Spleen (tissue), 7 donors: Measurements from ENCODE around the gene DUSP3.

ENCODE experiments used
- POLR2A ChIP-seq, 3 donors: fragments of 450-650 bp; IDR thresholded peaks; one replicate each; pipeline ENCODE4 v1.5.1; 2017; ENCODE audit warnings: antibody characterized with exemption in 3 of 3, mild to moderate bottlenecking in 1 of 3
- POLR2AphosphoS5 ChIP-seq, 3 donors: sonication (generic); formaldehyde crosslinking; IDR thresholded peaks; one replicate each; pipeline ENCODE4 v1.5.1; 2017; ENCODE audit warnings: antibody characterized with exemption in 3 of 3
- TF ChIP-seq, protein P1 (sequence below), 11 experiments: fragments of 200-600 bp in 7 of 11; fragments of 450-650 bp in 4 of 11; sonication (generic) in 4 of 11; IDR thresholded peaks in 8 of 11; conservative IDR thresholded peaks in 3 of 11; 1 replicate in 7 of 11; 2 replicates in 4 of 11; pipeline versions ENCODE4 v1.4.0 to v1.8.0; 2016 to 2021; ENCODE audit warnings: antibody characterized with exemption in 11 of 11, inconsistent platforms in 4 of 11, mild to moderate bottlenecking in 1 of 11
- donor health status: DM: no; HTN: no; CAD: no; lungs with moderate emphysema.
- donor health status: DM: no; HTN: no; CAD: no.
- donor health status: DM: no; HTN: no; CAD: no.

DNA sequence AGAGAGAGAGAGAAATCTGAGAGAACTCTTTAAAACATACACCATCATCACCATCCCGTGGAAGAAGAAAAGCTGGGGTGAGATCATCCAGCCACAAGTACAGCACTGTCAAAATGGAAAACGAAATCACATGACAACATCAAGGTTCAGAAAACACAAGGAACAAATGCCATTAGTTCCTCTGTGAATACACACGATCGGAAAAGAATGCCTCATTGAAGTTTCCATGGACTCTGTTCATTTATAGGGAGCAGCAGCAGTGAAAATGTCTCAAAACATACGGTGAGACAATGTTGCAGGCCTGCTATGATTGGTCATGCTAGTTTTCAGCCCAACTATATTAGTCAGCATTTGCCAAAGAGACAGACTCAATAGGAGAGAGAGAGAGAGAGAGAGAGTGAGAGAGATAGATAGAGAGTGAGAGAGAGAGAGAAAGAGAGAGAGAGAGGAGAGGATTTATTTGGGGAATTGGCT, 5.9 kb upstream of the DUSP3 start:
- TF ChIP-seq, protein P1, sequence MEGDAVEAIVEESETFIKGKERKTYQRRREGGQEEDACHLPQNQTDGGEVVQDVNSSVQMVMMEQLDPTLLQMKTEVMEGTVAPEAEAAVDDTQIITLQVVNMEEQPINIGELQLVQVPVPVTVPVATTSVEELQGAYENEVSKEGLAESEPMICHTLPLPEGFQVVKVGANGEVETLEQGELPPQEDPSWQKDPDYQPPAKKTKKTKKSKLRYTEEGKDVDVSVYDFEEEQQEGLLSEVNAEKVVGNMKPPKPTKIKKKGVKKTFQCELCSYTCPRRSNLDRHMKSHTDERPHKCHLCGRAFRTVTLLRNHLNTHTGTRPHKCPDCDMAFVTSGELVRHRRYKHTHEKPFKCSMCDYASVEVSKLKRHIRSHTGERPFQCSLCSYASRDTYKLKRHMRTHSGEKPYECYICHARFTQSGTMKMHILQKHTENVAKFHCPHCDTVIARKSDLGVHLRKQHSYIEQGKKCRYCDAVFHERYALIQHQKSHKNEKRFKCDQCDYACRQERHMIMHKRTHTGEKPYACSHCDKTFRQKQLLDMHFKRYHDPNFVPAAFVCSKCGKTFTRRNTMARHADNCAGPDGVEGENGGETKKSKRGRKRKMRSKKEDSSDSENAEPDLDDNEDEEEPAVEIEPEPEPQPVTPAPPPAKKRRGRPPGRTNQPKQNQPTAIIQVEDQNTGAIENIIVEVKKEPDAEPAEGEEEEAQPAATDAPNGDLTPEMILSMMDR (IDR thresholded peaks at IDR 0.05 in 8 of 11, conservative IDR thresholded peaks at IDR 0.05 in 3 of 11): no peak
- TF ChIP-seq POLR2A (IDR thresholded peaks at IDR 0.05) (no peak), POLR2AphosphoS5 (IDR thresholded peaks at IDR 0.05) (no peak)
